Right ventricle myocardium inferior (tissue), 1 donor: ENCODE data around the gene BTBD17. TPM values are rescaled to one million over a fixed set of nuclear protein-coding genes. Genes with fewer than 3 reads are reported as not detected.
A peak's percentile ranks its signal among the peaks of the same experiment; 100 is the strongest.

Source experiments
- ATAC-seq: fragments of 200-7000 bp; cut with Tn5 transposase; one replicate; pipeline ENCODE4 v1.9.1; 2020; ENCODE audit warnings: mild to moderate bottlenecking, moderate library complexity
- DNase-seq: peaks from one replicate; pipeline ENCODE4 v3.0.0; 2021; ENCODE audit errors: missing footprints
- intact Hi-C: fragments of 100-400 bp; cut with DNase I; formaldehyde crosslinking; loops from one replicate; pipeline ENCODE4 v1.11.0; 2022
- total RNA-seq: library from RNA; stranded (reverse); fragmentation: NEBNext Ultra II Directional; extraction: Animal tissue kit (Norgen Biotek cat#: 25700); gene quantifications from one replicate; pipeline ENCODE4 v1.2.1, GENCODE V29; 2021
- donor health status: DM: no; HTN: yes; CAD: no; lungs with severe emphysema.

Gene BTBD17
- total RNA-seq, 1 donor from 2014 or later: not detected

- ATAC-seq (no peak), DNase-seq (no peak)
- intact Hi-C loops: no loop called here
Observed at GRCh38 chr17:74389084-74389753, 27.6 kb upstream of the BTBD17 start.

- DNase-seq (no peak), ATAC-seq (no peak)
- intact Hi-C loops: no loop called here
Observed at GRCh38 chr17:74387365-74388218, 25.9 kb upstream of the BTBD17 start.

GRCh38 chr17:74386386-74386785, 24.7 kb upstream of the BTBD17 start:
- DNase-seq: peak; percentile 72
- intact Hi-C loops: no loop called here
- peak; percentile 54 for ATAC-seq

- intact Hi-C loops: no loop called here
- no peak for ATAC-seq
- no peak for DNase-seq
Observed at GRCh38 chr17:74385201-74385600, 23.5 kb upstream of the BTBD17 start.

DNA sequence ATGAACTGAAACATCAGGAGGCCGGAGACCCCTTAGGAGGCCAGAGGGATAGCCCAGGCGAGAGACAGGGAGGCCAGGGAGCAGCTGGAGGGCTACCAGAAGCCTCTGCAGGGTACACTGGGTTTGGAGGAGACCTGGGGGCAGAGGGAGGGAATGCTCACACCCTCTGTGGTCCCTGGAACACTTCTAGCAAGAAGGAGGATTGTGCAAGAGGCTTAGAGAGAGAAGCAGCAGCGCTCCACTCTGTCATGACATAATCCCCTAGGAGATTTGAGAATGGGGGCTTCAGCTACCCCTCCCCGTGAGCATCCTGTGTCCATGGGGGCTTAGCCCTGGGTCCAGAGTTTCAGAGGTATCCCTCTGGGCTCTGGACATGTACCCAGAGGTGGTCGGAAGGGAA, 21.5 kb upstream of the BTBD17 start:
- intact Hi-C loops: loop anchor here (5.0 kb wide), 1 partner anchor 44 kb away; no protein-coding TSS in a partner anchor
- ATAC-seq (no peak), DNase-seq (no peak)

DNA sequence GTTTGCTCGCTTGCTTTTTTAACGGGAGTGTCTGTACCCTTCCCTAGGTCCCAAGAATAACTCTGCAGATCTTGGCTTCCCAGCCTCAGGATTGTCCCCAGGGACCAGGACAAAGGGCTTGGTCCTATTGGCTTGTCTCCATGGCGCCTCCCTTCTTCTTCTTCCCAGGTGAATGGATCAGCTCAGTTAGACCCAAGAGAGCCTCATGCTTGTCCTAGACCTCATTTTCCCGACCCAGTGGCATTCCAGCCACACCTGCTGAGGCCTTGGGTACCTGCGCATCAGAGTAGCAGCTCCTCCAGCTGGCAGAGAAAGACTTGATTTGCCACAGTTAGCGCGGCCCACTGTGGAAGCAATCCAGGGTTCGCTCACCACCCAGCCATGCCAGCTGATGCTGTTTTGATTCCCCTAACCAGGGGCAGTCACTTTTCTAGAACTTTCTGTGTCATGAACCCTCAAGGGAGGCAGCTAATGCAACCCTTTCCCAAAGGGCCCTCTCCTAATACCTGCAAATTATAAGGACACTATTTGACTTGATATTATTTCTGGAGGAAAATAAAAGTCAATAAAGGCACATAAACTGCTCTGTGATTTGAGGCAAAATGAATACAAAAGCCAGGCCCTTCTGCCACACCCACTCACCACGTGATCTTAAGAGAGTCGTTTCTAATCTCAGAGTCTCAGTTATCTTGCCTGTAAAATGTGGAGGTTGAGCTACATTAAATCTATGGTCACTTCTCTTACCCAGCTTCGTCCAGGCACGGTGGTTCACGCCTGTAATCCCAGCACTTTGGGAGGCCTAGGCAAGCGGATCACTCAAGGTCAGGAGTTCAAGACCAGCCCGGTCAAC, 19.5 kb upstream of the BTBD17 start:
- no peak for ATAC-seq
- intact Hi-C loops: loop anchor here (5.0 kb wide), 1 partner anchor 46 kb away; no protein-coding TSS in a partner anchor
- DNase-seq: no peak

- intact Hi-C loops: loop anchor here (5.0 kb wide), 1 partner anchor 47 kb away; no protein-coding TSS in a partner anchor
- ATAC-seq (peak; percentile 58), DNase-seq (no peak)
Observed at GRCh38 chr17:74380086-74380958, 18.7 kb upstream of the BTBD17 start.

DNA sequence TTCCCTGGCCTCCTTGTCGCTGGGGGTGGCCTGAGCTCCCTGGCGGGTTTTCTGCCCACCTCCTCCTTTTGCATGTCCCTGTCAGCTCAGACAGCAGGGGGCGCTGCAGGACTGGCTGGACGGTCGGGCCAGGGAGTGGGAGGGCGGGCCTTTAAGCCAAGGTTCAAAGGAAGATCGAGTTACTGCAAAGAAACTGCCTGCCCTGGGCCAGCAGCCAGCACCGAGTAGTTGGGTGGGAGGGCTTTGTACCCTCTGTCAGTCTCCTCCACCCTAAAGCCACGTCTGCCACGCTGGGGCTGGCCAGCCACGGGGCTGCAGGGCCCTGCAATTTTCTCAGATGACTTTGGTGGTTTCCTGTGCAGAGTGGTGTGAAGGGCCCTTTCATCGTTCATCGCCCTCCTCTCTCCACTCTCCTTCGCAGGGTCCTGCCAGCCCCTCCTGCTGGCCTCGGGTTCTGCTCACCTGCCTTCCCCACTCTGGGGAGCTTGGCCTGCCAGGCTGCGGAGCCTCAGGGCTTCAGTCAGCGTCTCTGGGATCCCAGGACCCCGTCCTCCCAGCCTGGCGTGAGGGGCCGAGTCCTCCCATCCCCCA, 17.9 kb upstream of the BTBD17 start:
- DNase-seq (peak; percentile 97), ATAC-seq (peak; percentile 93)
- intact Hi-C loops: loop anchor here (1.0 to 10.0 kb wide), 3 partner anchors 48 to 225 kb away; no protein-coding TSS in a partner anchor

DNA sequence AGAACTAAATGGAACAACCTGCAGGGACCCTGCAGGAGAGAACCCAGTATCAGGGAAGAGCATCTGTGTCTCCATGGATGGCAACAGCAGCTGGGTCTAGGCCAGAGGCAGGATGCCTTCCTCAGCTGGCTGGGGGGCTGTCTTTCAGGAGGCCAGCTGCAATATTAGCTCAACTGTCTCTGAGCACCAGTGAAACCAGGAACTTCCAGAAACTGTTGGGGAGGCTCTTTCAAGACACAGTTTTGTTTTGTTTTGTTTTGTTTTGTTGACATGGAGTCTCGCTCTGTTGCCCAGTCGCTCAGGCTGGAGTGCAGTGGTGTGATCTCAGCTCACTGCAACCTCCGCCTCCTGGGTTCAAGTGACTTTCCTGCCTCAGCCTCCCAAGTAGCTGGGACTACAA, 13.2 kb upstream of the BTBD17 start:
- intact Hi-C loops: loop anchor here (10.0 kb wide), 1 partner anchor 230 kb away; no protein-coding TSS in a partner anchor
- ATAC-seq: peak; percentile 4
- DNase-seq: peak; percentile 31

DNA sequence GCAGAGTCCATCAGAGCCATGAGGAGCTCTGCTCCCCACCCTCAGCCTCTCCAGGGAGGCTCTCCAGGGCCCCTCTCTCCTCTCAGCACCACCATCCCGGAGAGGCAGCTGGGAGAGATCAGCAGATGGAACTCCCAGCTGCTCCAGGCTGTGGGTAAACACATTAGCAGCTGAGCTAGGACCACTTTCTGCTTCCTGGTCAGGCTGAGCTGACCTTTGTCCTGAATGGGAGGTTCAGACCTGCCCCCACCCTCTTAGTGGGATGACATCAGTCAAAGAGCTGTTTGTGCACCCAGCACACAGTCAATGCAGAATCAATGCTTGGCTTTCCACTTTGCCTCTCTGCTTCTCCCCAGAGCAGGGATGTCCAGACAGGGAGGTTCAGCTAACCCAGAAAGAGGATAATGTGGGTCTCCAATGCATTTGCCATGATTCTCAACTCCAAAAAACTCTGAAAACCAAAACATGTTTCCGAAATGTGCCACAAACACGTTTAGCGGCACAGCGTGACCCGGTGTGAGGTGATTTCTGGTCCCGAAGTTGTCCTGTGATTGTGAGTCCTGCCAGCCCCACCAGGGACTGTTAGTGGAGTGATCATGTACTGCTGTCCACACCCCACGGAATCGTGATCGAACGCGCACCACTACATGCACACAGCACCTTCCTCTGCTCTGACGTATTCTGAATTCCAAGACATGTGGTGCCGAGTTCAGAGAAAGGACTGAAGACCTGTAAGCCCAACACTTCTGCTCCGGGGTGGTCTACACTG, 12.4 kb upstream of the BTBD17 start:
- intact Hi-C loops: loop anchor here (10.0 kb wide), 1 partner anchor 231 kb away; no protein-coding TSS in a partner anchor
- peak; percentile 69 for DNase-seq
- peak; percentile 43 for ATAC-seq

GRCh38 chr17:74372426-74372825, 10.8 kb upstream of the BTBD17 start:
- no peak for ATAC-seq
- intact Hi-C loops: loop anchor here (10.0 kb wide), 1 partner anchor 232 kb away; no protein-coding TSS in a partner anchor

DNA sequence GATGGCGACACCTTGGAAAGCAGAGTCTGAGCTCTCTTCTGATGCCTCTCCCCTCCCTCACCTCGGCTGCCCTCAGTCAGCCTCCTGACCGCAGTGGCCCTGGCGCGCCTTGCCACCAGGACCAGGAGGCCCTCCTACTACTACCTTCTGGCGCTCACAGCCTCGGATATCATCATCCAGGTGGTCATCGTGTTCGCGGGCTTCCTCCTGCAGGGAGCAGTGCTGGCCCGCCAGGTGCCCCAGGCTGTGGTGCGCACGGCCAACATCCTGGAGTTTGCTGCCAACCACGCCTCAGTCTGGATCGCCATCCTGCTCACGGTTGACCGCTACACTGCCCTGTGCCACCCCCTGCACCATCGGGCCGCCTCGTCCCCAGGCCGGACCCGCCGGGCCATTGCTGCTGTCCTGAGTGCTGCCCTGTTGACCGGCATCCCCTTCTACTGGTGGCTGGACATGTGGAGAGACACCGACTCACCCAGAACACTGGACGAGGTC, 10.0 kb upstream of the BTBD17 start:
- intact Hi-C loops: loop anchor here (10.0 kb wide), 1 partner anchor 233 kb away; no protein-coding TSS in a partner anchor
- ATAC-seq: no peak
- DNase-seq: peak; percentile 21

More at GRCh38 chr17:74372426-74372825, 10.8 kb upstream of the BTBD17 start:
- peak; percentile 9 for DNase-seq

DNA sequence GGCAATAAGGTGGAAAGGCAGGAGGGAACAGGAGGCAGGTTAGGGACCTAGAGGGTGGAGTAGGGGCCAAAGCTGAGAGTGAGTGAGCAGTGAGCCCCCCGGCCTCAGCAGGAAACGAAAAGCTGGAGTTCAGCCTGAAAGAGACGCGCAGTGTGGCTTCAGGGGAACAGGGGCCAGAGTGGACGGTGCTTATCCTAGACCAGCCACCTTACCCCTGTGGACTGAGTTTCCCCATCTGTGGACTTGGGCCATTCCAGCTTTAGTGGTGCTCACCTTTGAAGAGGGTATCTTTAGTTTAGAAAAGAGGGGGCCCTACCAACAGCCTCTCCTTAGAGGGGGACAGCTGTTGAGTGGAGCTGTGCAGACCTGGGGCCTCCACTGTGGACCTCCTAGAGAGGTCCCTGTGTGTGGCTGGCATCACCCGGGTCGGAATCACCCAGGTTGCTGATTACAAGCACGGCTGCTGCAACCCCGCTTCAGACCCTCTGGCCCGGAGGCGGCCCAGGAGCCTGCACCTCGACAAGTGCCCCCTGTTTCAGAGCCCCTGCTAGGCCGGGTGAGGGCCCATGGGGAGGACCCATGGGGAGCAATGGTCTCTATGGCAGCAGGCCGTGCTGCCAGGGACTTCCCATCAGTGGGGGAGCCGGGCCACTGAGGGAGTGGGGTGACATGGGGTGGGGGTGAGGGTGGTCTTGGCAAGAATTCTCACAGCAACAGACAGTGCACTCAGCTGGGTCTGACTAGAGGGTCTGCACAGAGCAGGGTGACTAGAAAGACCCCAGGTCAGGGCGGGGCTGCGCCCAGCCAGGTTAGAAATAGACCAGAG, 8.2 kb upstream of the BTBD17 start:
- ATAC-seq: no peak
- intact Hi-C loops: loop anchor here (2.0 to 10.0 kb wide), 3 partner anchors 123 to 235 kb away; partner anchors contain the start of gene TTYH2

GRCh38 chr17:74369221-74369620, 7.6 kb upstream of the BTBD17 start:
- intact Hi-C loops: loop anchor here (2.0 to 5.0 kb wide), 2 partner anchors 124 to 157 kb away; partner anchors contain the start of gene TTYH2
- ATAC-seq (no peak), DNase-seq (peak; percentile 78)

More for the DNA sequence above, 8.2 kb upstream of the BTBD17 start:
- DNase-seq: peak; percentile 31

DNA sequence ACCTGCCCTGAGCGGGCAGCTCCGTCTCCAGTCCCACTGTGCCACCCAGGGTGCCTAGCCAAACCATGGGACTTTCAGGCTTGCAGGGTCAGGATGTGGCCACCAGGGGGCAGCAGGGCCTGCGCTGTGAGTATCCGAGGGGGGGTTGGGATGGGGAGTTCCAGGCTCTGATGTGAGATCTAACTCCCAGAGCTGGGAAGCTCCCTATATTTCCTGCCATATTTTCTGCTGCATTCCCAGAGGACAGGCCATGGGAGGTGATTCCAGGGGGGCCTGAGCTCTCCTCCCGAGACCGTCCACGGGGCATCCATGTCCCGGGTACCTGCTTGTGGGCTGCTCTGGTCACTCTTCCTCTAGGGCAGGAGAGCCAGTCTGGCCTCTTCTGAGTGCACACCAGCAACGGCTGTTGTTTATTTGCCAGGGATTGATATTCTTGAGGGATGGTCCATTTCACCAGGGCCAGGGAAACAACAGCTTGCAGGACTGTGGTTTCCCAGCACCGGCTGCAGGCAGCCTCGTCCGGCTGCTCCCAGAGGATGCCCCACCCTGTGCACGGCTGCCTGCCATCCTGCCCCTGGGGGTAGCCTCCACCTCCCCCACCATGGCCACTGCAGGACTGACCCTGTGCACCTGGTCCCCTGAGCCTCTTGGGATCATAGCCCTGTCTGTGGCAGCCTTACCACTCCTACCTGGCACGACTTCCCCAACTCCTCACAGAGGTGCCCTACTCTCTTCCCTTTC, 6.8 kb upstream of the BTBD17 start:
- peak; percentile 57 for ATAC-seq
- peak; percentile 89 for DNase-seq
- intact Hi-C loops: loop anchor here (2.0 to 5.0 kb wide), 2 partner anchors 124 to 156 kb away; partner anchors contain the start of gene TTYH2
